GM18873 (cell line): Measurements from ENCODE around the gene DDI2.

ENCODE experiments used
- ATAC-seq: cut with Tn5 transposase; IDR thresholded peaks from one replicate; pipeline ENCODE4 v1.9.1; 2021; ENCODE audit warnings: mild to moderate bottlenecking, moderate library complexity, moderate number of reproducible peaks; ENCODE audit not compliant: unreplicated experiment, low FRiP score

Gene DDI2

GRCh38 chr1:15676010-15676409 lies 58.8 kb downstream of the DDI2 start:
- no peak for ATAC-seq

GRCh38 chr1:15676688-15677661 lies 59.7 kb downstream of the DDI2 start:
- no peak for ATAC-seq

GRCh38 chr1:15678578-15678977 lies 61.3 kb downstream of the DDI2 start:
- no peak for ATAC-seq

- ATAC-seq, result no peak
These were observed 62.9 kb downstream of the DDI2 start for GRCh38 chr1:15680131-15680530.

- ATAC-seq, result no peak
These were observed 63.5 kb downstream of the DDI2 start for GRCh38 chr1:15680561-15681348.

- ATAC-seq, result no peak
These were observed 64.4 kb downstream of the DDI2 start for GRCh38 chr1:15681349-15682292.

- ATAC-seq, result no peak
These were observed 65.7 kb downstream of the DDI2 start for GRCh38 chr1:15682936-15683341.

GRCh38 chr1:15683345-15684039 lies 66.2 kb downstream of the DDI2 start:
- ATAC-seq, result no peak

- no peak for ATAC-seq
These were observed 66.8 kb downstream of the DDI2 start, which contains the start of gene PLEKHM2 for GRCh38 chr1:15684042-15684461. Gene PLEKHM2 (plus strand): TSS chr1:15684320. CDS start chr1:15684559, 239 bp downstream.

GRCh38 chr1:15684468-15685291 lies 67.4 kb downstream of the DDI2 start:
- ATAC-seq, result no peak

GRCh38 chr1:15685820-15686219 lies 68.6 kb downstream of the DDI2 start:
- no peak for ATAC-seq

GRCh38 chr1:15687446-15687845 lies 70.2 kb downstream of the DDI2 start:
- no peak for ATAC-seq

GRCh38 chr1:15690317-15690716 lies 73.1 kb downstream of the DDI2 start:
- no peak for ATAC-seq

- no peak for ATAC-seq
These were observed 74.3 kb downstream of the DDI2 start for GRCh38 chr1:15691434-15692032.

- no peak for ATAC-seq
These were observed 74.9 kb downstream of the DDI2 start for GRCh38 chr1:15692121-15692682.

GRCh38 chr1:15693371-15693770 lies 76.1 kb downstream of the DDI2 start:
- ATAC-seq, result no peak

GRCh38 chr1:15696956-15697521 lies 79.8 kb downstream of the DDI2 start:
- ATAC-seq, result peak; percentile 77

GRCh38 chr1:15698201-15698600 lies 80.9 kb downstream of the DDI2 start:
- ATAC-seq, result no peak
